K562 (cell line): ENCODE measurements around the gene TUBA4B. TPM values are rescaled to one million over a fixed set of nuclear protein-coding genes. Genes with fewer than 3 reads are reported as not detected.

Source experiments
- CXXC5 ChIP-seq: fragments of 250-450 bp; sonication (Bioruptor Pico); IDR thresholded peaks from 2 replicates; pipeline ENCODE4 v1.8.0; 2022; ENCODE audit warnings: inconsistent platforms, mild to moderate bottlenecking, moderate library complexity
- DMBX1 ChIP-seq: fragments of 250-450 bp; sonication (Bioruptor Pico); IDR thresholded peaks from 2 replicates; pipeline ENCODE4 v1.8.0; 2022; ENCODE audit warnings: inconsistent platforms, mild to moderate bottlenecking, moderate library complexity, borderline replicate concordance
- E2F3 ChIP-seq: fragments of 250-450 bp; sonication (Bioruptor Pico); IDR thresholded peaks from 2 replicates; pipeline ENCODE4 v1.4.0; 2020; ENCODE audit warnings: mild to moderate bottlenecking
- ETV6 ChIP-seq, 3 experiments: fragments of 150-350 bp in 1 of 3; sonication (generic) in 1 of 3; formaldehyde crosslinking in 1 of 3; IDR thresholded peaks; 2 replicates each; pipeline versions ENCODE4 v1.6.1 to v1.8.0; 2014 to 2022; ENCODE audit warnings: borderline replicate concordance in 2 of 3, low read depth in 2 of 3, antibody characterized with exemption in 1 of 3, low read length in 1 of 3, mild to moderate bottlenecking in 1 of 3, missing genetic modification reagents in 1 of 3
- HMG20A ChIP-seq: fragments of 450-650 bp; formaldehyde crosslinking; conservative IDR thresholded peaks from 2 replicates; pipeline ENCODE4 v1.4.0; 2020; ENCODE audit warnings: mild to moderate bottlenecking, mixed read lengths
- MAFG ChIP-seq: fragments of 450-650 bp; conservative IDR thresholded peaks from 2 replicates; pipeline ENCODE4 v1.6.1; 2016; ENCODE audit warnings: missing genetic modification characterization, missing compliant biosample characterization
- MTA3 ChIP-seq: fragments of 450-650 bp; formaldehyde crosslinking; IDR thresholded peaks from 2 replicates; pipeline ENCODE4 v1.6.1; 2017; ENCODE audit warnings: mild to moderate bottlenecking, borderline replicate concordance
- MYC ChIP-seq, 2 experiments: fragments of 250-450 bp in 1 of 2; sonication (Bioruptor Pico) in 1 of 2; IDR thresholded peaks; 2 replicates each; pipeline versions ENCODE4 v1.5.1 to v1.6.1; 2012 to 2021; ENCODE audit warnings: low read depth in 2 of 2, borderline replicate concordance in 1 of 2, improper control_type of control experiment in 1 of 2, low read length in 1 of 2, mild to moderate bottlenecking in 1 of 2, moderate library complexity in 1 of 2
- NCOA1 ChIP-seq: fragments of 450-650 bp; IDR thresholded peaks from 2 replicates; pipeline ENCODE4 v1.6.1; 2016; ENCODE audit warnings: low read depth
- PHTF2 ChIP-seq: fragments of 250-450 bp; sonication (Bioruptor Pico); IDR thresholded peaks from 2 replicates; pipeline ENCODE4 v1.5.0; 2021; ENCODE audit warnings: mild to moderate bottlenecking
- RBFOX2 ChIP-seq: fragments of 200-400 bp; formaldehyde crosslinking; IDR thresholded peaks from 2 replicates; pipeline ENCODE4 v1.6.1; 2017; ENCODE audit warnings: low read depth, mild to moderate bottlenecking, low read length, moderate library complexity
- SMARCB1 ChIP-seq: IDR thresholded peaks from 2 replicates; pipeline ENCODE4 v1.6.1; 2011; ENCODE audit warnings: improper control_type of control experiment, low read depth; ENCODE audit not compliant: insufficient read length
- TRIM24 ChIP-seq, 2 experiments: fragments of 450-650 bp; IDR thresholded peaks; 2 replicates each; pipeline ENCODE4 v1.6.1; 2016
- ZC3H8 ChIP-seq: fragments of 450-650 bp; IDR thresholded peaks from 2 replicates; pipeline ENCODE4 v1.6.1; 2017
- ZNF146 ChIP-seq: IDR thresholded peaks from one replicate; pipeline ENCODE4 v1.6.1; 2018; ENCODE audit warnings: missing compliant biosample characterization; ENCODE audit not compliant: unreplicated experiment
- polyA plus RNA-seq, 8 experiments: library from polyadenylated mRNA; depleted of rRNA in 4 of 8; stranded (reverse) in 5 of 8; unstranded in 3 of 8; fragments of >200 nt; fragmentation: Nextera tagmentation in 2 of 8; fragmentation: Illumina TruSeq in 1 of 8; extraction: Ambion mirVana in 2 of 8; extraction: Trizol in 1 of 8; gene quantifications; 2 replicates each; pipeline versions ENCODE4 v1.2.1 to v1.2.3, GENCODE V29; 2011 to 2014; ENCODE audit warnings: inconsistent platforms in 1 of 8, missing spikeins in 1 of 8
- total RNA-seq, 7 experiments: library from RNA; depleted of rRNA in 6 of 7; stranded (reverse); fragments of >200 nt in 6 of 7; fragmentation: Illumina TruSeq in 2 of 7; extraction: Trizol in 2 of 7; gene quantifications; 2 replicates each; pipeline versions ENCODE4 v1.2.1 to v1.2.3, GENCODE V29; 2011 to 2021; ENCODE audit warnings: low replicate concordance in 1 of 7
- TF ChIP-seq, protein P1 (sequence below): sonication (generic); formaldehyde crosslinking; IDR thresholded peaks from 2 replicates; pipeline ENCODE4 v1.4.0; 2020; ENCODE audit warnings: mild to moderate bottlenecking, missing genetic modification reagents
- TF ChIP-seq, protein P2 (sequence below): sonication (generic); formaldehyde crosslinking; IDR thresholded peaks from 2 replicates; pipeline ENCODE4 v1.8.1; 2022; ENCODE audit warnings: missing genetic modification reagents
- TF ChIP-seq, protein P3 (sequence below): fragments of 200-800 bp; sonication (Bioruptor generic); IDR thresholded peaks from 2 replicates; pipeline ENCODE4 v1.6.1; 2017; ENCODE audit warnings: missing genetic modification characterization, missing compliant biosample characterization
- TF ChIP-seq, protein P4 (sequence below): fragments of 450-650 bp; conservative IDR thresholded peaks from 2 replicates; pipeline ENCODE4 v1.6.1; 2016; ENCODE audit warnings: missing genetic modification characterization, low read depth, mild to moderate bottlenecking, control low read depth, missing compliant biosample characterization

The TUBA4B gene
- total and polyA plus RNA-seq, 9 of the 15 experiments (the other 6 are each of a cell fraction or from before 2014, with no cell fraction given) = 0.04 TPM; not detected in 8

DNA sequence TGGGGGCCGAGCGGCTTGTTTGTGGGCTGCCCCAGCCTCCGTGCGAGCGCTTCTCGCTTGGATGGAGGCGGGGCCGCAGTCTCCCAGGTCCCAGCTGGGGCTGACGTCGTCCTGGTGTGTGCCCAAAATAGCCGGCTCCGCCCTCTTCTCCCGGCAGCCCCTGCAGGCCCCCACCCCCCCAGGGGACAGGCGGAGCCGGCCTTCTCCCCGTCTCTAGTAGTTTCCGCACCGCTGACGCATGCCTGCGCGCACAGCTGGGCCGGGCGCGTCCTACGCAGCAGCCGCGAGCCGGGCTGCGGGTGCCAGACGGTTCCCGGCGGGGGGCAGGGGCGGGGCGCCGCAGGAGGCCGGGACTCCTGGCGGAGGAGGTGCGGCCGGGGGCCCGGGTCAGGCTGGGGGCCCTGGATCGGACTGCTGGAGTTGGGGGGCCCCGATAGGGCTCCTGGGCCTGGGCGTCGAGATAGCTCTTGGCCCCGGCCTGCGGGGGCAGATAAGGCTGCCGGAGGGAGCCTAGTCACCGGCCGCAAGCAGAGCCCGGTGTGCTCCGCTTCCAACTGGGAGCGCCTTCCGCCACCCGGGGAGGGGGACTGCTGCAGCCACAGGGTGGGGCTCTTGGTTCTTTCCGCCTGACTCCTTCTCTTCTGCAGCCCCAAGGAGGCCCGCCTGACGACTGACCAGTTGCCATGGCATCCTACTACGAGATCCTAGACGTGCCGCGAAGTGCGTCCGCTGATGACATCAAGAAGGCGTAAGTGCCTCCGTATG, 26.3 kb downstream of the TUBA4B start, which contains the start of gene DNAJB2 (continued):
- TF ChIP-seq DMBX1 (peak; percentile 96), E2F3 (peak; percentile 90; the same call in 1 of the 2 replicates), MTA3 (peak; percentile 95), CXXC5 (CRISPR knock-in tag) (peak; percentile 98), TRIM24 (IDR thresholded peaks at IDR 0.05) (peak; percentile 88 to 90), PHTF2 (no peak), ZC3H8 (no peak), MYC (IDR thresholded peaks at IDR 0.05; ENCODE audit: low read depth, low read length) (no peak; the same call in 1 of the 2 replicates), MYC (CRISPR knock-in tag; IDR thresholded peaks at IDR 0.05; ENCODE audit: borderline replicate concordance, low read depth) (no peak), MAFG (tag) (peak; percentile 65), ZNF146 (CRISPR knock-in tag) (no peak), SMARCB1 (no peak), HMG20A (CRISPR knock-in tag) (no peak), NCOA1 (peak; percentile 92), ETV6 (IDR thresholded peaks at IDR 0.05; ENCODE audit: borderline replicate concordance in 1 of 2, low read depth in 2 of 2, low read length in 1 of 2) (0 out of 4 replicates have a peak, but pooled peaks of 1 of the 2 experiments have one; percentile 62), ETV6 (CRISPR knock-in tag; IDR thresholded peaks at IDR 0.05; ENCODE audit: borderline replicate concordance) (no peak), RBFOX2 (peak; percentile 65; the same call in 1 of the 2 replicates)
- TF ChIP-seq, protein P1, sequence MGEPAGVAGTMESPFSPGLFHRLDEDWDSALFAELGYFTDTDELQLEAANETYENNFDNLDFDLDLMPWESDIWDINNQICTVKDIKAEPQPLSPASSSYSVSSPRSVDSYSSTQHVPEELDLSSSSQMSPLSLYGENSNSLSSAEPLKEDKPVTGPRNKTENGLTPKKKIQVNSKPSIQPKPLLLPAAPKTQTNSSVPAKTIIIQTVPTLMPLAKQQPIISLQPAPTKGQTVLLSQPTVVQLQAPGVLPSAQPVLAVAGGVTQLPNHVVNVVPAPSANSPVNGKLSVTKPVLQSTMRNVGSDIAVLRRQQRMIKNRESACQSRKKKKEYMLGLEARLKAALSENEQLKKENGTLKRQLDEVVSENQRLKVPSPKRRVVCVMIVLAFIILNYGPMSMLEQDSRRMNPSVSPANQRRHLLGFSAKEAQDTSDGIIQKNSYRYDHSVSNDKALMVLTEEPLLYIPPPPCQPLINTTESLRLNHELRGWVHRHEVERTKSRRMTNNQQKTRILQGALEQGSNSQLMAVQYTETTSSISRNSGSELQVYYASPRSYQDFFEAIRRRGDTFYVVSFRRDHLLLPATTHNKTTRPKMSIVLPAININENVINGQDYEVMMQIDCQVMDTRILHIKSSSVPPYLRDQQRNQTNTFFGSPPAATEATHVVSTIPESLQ = 0 out of 2 replicates have a peak, but pooled peaks have one; percentile 59
- TF ChIP-seq, protein P2, sequence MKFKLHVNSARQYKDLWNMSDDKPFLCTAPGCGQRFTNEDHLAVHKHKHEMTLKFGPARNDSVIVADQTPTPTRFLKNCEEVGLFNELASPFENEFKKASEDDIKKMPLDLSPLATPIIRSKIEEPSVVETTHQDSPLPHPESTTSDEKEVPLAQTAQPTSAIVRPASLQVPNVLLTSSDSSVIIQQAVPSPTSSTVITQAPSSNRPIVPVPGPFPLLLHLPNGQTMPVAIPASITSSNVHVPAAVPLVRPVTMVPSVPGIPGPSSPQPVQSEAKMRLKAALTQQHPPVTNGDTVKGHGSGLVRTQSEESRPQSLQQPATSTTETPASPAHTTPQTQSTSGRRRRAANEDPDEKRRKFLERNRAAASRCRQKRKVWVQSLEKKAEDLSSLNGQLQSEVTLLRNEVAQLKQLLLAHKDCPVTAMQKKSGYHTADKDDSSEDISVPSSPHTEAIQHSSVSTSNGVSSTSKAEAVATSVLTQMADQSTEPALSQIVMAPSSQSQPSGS (CRISPR knock-in tag) = 0 out of 2 replicates have a peak, but pooled peaks have one; percentile 77
- TF ChIP-seq, protein P3, sequence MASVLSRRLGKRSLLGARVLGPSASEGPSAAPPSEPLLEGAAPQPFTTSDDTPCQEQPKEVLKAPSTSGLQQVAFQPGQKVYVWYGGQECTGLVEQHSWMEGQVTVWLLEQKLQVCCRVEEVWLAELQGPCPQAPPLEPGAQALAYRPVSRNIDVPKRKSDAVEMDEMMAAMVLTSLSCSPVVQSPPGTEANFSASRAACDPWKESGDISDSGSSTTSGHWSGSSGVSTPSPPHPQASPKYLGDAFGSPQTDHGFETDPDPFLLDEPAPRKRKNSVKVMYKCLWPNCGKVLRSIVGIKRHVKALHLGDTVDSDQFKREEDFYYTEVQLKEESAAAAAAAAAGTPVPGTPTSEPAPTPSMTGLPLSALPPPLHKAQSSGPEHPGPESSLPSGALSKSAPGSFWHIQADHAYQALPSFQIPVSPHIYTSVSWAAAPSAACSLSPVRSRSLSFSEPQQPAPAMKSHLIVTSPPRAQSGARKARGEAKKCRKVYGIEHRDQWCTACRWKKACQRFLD (CRISPR knock-in tag) = peak; percentile 99
- TF ChIP-seq, protein P4, sequence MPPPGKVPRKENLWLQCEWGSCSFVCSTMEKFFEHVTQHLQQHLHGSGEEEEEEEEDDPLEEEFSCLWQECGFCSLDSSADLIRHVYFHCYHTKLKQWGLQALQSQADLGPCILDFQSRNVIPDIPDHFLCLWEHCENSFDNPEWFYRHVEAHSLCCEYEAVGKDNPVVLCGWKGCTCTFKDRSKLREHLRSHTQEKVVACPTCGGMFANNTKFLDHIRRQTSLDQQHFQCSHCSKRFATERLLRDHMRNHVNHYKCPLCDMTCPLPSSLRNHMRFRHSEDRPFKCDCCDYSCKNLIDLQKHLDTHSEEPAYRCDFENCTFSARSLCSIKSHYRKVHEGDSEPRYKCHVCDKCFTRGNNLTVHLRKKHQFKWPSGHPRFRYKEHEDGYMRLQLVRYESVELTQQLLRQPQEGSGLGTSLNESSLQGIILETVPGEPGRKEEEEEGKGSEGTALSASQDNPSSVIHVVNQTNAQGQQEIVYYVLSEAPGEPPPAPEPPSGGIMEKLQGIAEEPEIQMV (tag) = peak; percentile 32; the same call in 1 of the 2 replicates
